SJSA1 (cell line): ENCODE measurements around the gene DAGLA. TPM values are rescaled to one million over a fixed set of nuclear protein-coding genes. Genes with fewer than 3 reads are reported as not detected.

Experiments
- DNase-seq, 2 experiments: peaks; one replicate each; pipeline ENCODE4 v3.0.0-alpha.2; 2015 to 2020; ENCODE audit warnings: low spot score in 2 of 2, low read depth in 1 of 2
- H3K27ac ChIP-seq: fragments of 250-450 bp; sonication (Bioruptor Pico); 2 replicates; pipeline ENCODE4 v1.5.1; 2020; ENCODE audit warnings: mild to moderate bottlenecking, moderate library complexity
- H3K27me3 ChIP-seq: fragments of 250-450 bp; sonication (Bioruptor Pico); replicated peaks from 2 replicates; pipeline ENCODE4 v1.5.1; 2020; ENCODE audit warnings: mild to moderate bottlenecking, moderate library complexity
- H3K36me3 ChIP-seq: fragments of 250-450 bp; sonication (Bioruptor Pico); 2 replicates; pipeline ENCODE4 v1.5.1; 2020; ENCODE audit warnings: mild to moderate bottlenecking
- H3K4me1 ChIP-seq: fragments of 250-450 bp; sonication (Bioruptor Pico); replicated peaks from 2 replicates; pipeline ENCODE4 v1.6.1; 2021; ENCODE audit warnings: mild to moderate bottlenecking
- H3K4me3 ChIP-seq: fragments of 250-450 bp; sonication (Bioruptor Pico); 2 replicates; pipeline ENCODE4 v1.5.1; 2020; ENCODE audit warnings: mild to moderate bottlenecking
- H3K9me3 ChIP-seq: fragments of 250-450 bp; sonication (Bioruptor Pico); replicated peaks from 2 replicates; pipeline ENCODE4 v1.5.1; 2020; ENCODE audit warnings: mild to moderate bottlenecking
- total RNA-seq: library from RNA; depleted of rRNA; stranded (reverse); fragments of >200 nt; shearing (Covaris generic); gene quantifications from 2 replicates; pipeline ENCODE4 v1.2.3, GENCODE V29; 2014

Gene DAGLA
- total RNA-seq, 1 experiment from 2014 or later = 2.6 TPM

DNA sequence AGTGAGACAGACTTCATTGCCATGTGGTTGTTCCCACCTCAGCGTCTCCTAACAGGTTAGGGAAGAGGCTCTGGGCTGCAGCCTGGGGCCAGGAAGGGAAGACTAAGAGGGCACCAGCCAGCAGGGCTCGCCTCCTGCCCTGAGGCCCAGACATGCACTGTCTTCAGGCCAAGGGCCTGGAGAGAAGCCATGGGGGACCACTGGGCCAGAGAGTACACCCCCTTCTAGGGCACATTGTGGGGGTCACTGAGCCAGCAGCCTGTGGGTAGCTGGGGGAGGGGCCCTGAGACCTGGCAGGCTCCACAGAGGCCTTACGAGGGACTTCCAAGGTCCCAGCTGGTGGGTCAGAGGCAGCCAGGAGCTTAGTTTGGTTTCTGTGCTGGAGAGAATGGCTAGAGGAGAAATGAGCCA lies 47.2 kb downstream of the DAGLA start:
- Histone ChIP-seq H3K36me3 (peaks cover 42% of the 10 kb centered on the region), H3K4me3 (no peak overlapping the region), H3K9me3 (no peaks in the 10 kb centered on the region), H3K27ac (no peak overlapping the region), H3K4me1 (peaks cover 30% of the 10 kb centered on the region), H3K27me3 (no peaks in the 10 kb centered on the region)
- no peak for DNase-seq

DNA sequence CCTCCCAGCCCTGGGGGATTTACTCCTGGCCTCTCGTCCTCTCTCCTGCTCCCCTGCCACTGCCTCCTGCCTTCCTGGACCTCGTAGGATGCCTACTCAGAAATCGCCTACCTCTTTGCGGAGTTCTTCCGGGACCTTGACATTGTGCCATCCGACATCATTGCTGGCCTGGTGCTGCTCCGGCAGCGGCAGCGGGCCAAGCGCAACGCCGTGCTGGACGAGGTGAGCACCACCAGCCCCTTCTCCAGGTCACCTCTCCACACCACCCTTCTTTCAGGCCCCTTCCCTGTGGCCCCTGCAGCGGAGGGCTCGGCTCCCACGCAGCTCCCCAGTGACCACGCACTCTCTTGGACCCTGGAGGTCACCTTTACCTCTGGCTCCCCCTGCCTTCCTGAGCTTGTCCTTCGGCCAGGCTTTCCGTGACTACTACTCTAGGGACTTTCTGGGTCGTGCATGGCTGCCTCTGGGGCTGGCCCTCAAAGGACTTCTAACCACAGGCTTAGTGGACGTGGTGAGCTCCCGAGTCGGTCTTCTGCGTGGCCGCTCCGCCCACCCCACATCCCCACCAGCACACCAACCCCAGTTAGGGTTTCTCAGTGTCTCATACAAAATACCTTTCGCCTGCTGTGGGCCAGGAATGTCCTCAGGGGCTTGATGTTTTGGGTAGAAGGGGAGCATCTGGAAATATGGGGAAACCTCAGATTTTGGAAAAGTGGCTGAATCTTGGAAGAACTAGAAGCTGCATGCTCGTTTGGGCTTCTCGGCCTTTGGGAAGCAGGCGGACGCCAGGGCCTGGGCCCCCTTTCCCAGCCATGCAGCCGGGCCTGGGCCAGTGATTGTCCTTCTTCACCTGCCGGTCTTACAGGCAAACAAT lies 48.1 kb downstream of the DAGLA start:
- no peak overlapping the region for H3K4me3 ChIP-seq
- DNase-seq = no peak
- H3K9me3 ChIP-seq = no peaks in the 10 kb centered on the region
- no peaks in the 10 kb centered on the region for H3K27me3 ChIP-seq
- peaks cover 30% of the 10 kb centered on the region for H3K4me1 ChIP-seq
- H3K36me3 ChIP-seq = peaks cover 45% of the 10 kb centered on the region
- no peak overlapping the region for H3K27ac ChIP-seq

GRCh38 chr11:61728940-61729219 lies 48.7 kb downstream of the DAGLA start:
- Histone ChIP-seq H3K4me3 (no peak overlapping the region), H3K36me3 (peaks cover 42% of the 10 kb centered on the region), H3K27ac (no peak overlapping the region), H3K9me3 (no peaks in the 10 kb centered on the region), H3K27me3 (no peaks in the 10 kb centered on the region), H3K4me1 (peaks cover 30% of the 10 kb centered on the region)
- DNase-seq = peak in 1 of 2 experiments; percentile 46

DNA sequence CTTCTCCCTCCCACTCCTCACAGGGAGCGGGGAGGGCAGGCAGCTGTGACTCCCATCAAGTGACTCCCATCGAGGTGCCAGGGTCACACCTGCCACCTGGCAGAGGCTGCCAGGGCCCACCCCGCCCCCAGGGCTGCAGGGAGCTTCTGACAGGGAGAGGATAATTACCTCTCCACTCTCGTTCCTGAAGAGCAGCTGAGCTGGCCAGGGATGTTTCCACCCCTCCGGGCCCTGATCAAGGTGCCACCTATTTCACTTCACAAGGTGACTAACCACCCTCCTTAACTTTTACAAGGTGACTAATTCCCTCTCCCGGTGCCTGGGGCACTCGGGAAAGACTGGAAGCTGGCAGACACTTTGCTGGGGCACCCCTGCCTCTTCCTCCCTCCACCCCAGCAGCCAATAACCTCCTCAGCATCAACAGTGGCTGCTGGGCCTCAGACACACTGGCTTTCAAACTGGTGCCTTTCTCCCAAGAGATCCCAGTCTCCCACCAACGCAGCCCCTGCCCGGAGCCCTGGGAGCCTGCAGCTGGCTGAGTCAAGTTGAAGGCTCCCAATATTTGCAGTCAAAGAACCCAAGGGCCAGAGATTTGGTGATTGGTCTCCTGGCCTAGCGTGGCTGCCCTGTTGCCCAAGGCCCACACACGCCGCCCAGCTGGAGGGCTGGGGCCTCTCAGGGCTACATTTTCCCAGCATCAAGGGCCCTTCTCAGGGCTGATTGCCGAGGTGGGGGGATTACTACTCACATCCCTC lies 50.2 kb downstream of the DAGLA start:
- Histone ChIP-seq H3K4me1 (peaks cover 26% of the 10 kb centered on the region), H3K36me3 (peaks cover 43% of the 10 kb centered on the region), H3K27ac (no peak overlapping the region), H3K9me3 (no peaks in the 10 kb centered on the region), H3K4me3 (no peak overlapping the region), H3K27me3 (no peaks in the 10 kb centered on the region)
- DNase-seq = no peak

- H3K4me3 ChIP-seq = no peak overlapping the region
- peaks cover 16% of the 10 kb centered on the region for H3K4me1 ChIP-seq
- H3K27me3 ChIP-seq = no peaks in the 10 kb centered on the region
- peaks cover 43% of the 10 kb centered on the region for H3K36me3 ChIP-seq
- H3K9me3 ChIP-seq = no peaks in the 10 kb centered on the region
- DNase-seq = no peak
- no peak overlapping the region for H3K27ac ChIP-seq
These were observed 51.2 kb downstream of the DAGLA start for GRCh38 chr11:61731211-61731951.

- peaks cover 40% of the 10 kb centered on the region for H3K36me3 ChIP-seq
- no peaks in the 10 kb centered on the region for H3K27me3 ChIP-seq
- H3K4me1 ChIP-seq = peaks cover 15% of the 10 kb centered on the region
- H3K9me3 ChIP-seq = no peaks in the 10 kb centered on the region
- no peak overlapping the region for H3K27ac ChIP-seq
- no peak for DNase-seq
- no peak overlapping the region for H3K4me3 ChIP-seq
These were observed 51.9 kb downstream of the DAGLA start for GRCh38 chr11:61731952-61732675.

- Histone ChIP-seq H3K4me1 (peaks cover 15% of the 10 kb centered on the region), H3K36me3 (peaks cover 35% of the 10 kb centered on the region), H3K27ac (no peak overlapping the region), H3K9me3 (no peaks in the 10 kb centered on the region), H3K4me3 (no peak overlapping the region), H3K27me3 (no peaks in the 10 kb centered on the region)
- no peak for DNase-seq
These were observed 52.5 kb downstream of the DAGLA start for GRCh38 chr11:61732705-61733104.

- Histone ChIP-seq H3K9me3 (no peaks in the 10 kb centered on the region), H3K27me3 (no peaks in the 10 kb centered on the region), H3K4me1 (peaks cover 10% of the 10 kb centered on the region), H3K27ac (no peak overlapping the region), H3K4me3 (no peak overlapping the region), H3K36me3 (peaks cover 30% of the 10 kb centered on the region)
- peak; percentile 69 to 89 for DNase-seq
These were observed 53.2 kb downstream of the DAGLA start for GRCh38 chr11:61733120-61733978.

GRCh38 chr11:61734767-61735166 lies 54.6 kb downstream of the DAGLA start:
- no peak for DNase-seq
- H3K27me3 ChIP-seq = no peaks in the 10 kb centered on the region
- H3K27ac ChIP-seq = no peak overlapping the region
- H3K9me3 ChIP-seq = no peaks in the 10 kb centered on the region
- no peak overlapping the region for H3K4me3 ChIP-seq
- peaks cover 21% of the 10 kb centered on the region for H3K36me3 ChIP-seq
- H3K4me1 ChIP-seq = no peaks in the 10 kb centered on the region

DNA sequence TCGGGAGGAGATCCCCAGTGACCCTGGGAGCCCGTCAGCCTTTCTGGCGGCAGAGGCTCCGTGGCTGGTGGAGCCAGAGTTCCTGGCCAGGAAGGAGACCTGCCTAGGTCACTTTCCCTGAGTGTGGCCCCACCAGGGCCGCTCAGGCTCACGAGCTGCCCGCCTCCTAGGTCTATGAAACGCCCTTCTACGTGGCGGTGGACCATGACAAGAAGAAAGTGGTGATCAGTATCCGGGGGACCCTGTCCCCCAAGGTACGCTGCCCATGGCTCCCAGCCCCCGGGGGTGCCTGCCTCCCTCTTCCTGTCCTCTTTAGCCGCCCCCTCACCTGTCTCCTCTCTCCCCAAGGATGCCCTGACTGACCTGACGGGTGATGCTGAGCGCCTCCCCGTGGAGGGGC lies 55.2 kb downstream of the DAGLA start:
- Histone ChIP-seq H3K27ac (no peak overlapping the region), H3K9me3 (no peaks in the 10 kb centered on the region), H3K4me1 (no peaks in the 10 kb centered on the region), H3K4me3 (no peak overlapping the region), H3K36me3 (peaks cover 21% of the 10 kb centered on the region), H3K27me3 (no peaks in the 10 kb centered on the region)
- no peak for DNase-seq

GRCh38 chr11:61736310-61736709 lies 56.1 kb downstream of the DAGLA start:
- H3K9me3 ChIP-seq = no peaks in the 10 kb centered on the region
- H3K36me3 ChIP-seq = peaks cover 29% of the 10 kb centered on the region
- no peaks in the 10 kb centered on the region for H3K4me1 ChIP-seq
- no peak overlapping the region for H3K27ac ChIP-seq
- DNase-seq = no peak
- no peak overlapping the region for H3K4me3 ChIP-seq
- H3K27me3 ChIP-seq = no peaks in the 10 kb centered on the region

- H3K27me3 ChIP-seq = no peaks in the 10 kb centered on the region
- no peak overlapping the region for H3K4me3 ChIP-seq
- no peak overlapping the region for H3K27ac ChIP-seq
- H3K36me3 ChIP-seq = peaks cover 29% of the 10 kb centered on the region
- no peaks in the 10 kb centered on the region for H3K4me1 ChIP-seq
- no peak for DNase-seq
- no peaks in the 10 kb centered on the region for H3K9me3 ChIP-seq
These were observed 56.9 kb downstream of the DAGLA start for GRCh38 chr11:61737131-61737530.
